Measurements from ENCODE around the gene LSM5. TPM values are rescaled to one million over a fixed set of nuclear protein-coding genes. Genes with fewer than 3 reads are reported as not detected.

The LSM5 gene
- polyA plus RNA-seq, 1 donor: 70.1 TPM

Other genes with a start within 250 kb of the LSM5 start
- 39.9 TPM for gene AVL9, start 5.1 kb upstream of the LSM5 start, polyA plus RNA-seq

Measured in large intestine (tissue), 1 donor.